ENCODE data around the gene HBG1. TPM values are rescaled to one million over a fixed set of nuclear protein-coding genes. Genes with fewer than 3 reads are reported as not detected.
A peak's percentile ranks its signal among the peaks of the same experiment; 100 is the strongest.

HBG1 gene
- total RNA-seq, 1 experiment from 2014 or later = not detected

DNA sequence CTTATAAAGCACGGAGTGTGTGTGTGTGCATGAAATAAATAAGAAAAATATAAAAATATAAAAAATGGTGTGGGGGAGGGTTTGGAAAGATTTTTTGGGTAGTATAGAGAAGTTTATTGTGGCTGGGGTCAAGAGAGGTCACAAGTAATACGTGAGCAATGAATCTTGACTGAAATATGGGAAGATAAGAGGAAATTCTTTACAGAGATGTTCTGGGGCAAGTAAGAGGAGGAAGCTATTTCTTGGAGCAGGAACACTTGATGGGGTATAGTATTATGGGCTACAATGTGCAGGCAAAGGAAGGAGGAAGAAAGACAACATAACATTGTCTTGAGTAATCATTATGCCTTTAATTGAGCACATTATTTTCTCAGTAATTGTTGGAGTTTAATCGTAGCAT, 17.5 kb downstream of the HBG1 start:
- no peak overlapping the region for H3K4me3 ChIP-seq (ENCODE audit: insufficient read depth, low read depth, low read length)
- no peak for DNase-seq
- H3K36me3 ChIP-seq (replicated peaks; ENCODE audit: control insufficient read depth, insufficient read depth, low read length) = no peaks in the 10 kb centered on the region
- H3K27me3 ChIP-seq (ENCODE audit: control insufficient read depth, insufficient read depth, low read length) = no peaks in the 10 kb centered on the region

DNA sequence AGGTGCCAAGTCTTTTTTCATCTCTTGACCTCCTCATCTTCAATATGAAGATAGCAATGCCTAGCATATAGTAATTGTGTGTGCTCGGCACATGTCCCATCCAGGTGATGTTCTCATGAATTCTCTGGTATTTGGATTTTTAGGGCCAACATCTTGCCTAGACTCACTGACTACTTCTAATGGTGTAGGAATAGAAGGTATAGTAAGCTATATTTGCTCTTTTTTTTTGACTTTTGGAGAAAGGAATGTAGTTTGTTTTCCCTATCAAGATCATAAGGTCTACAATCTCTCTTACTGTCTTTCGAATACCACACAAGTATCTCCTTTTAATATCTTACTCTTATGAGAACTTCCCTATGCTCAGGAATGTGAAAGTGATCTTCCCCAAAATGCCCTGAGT, 18.5 kb downstream of the HBG1 start:
- no peak for DNase-seq
- Histone ChIP-seq H3K36me3 (replicated peaks; ENCODE audit: control insufficient read depth, insufficient read depth, low read length) (no peaks in the 10 kb centered on the region), H3K27me3 (ENCODE audit: control insufficient read depth, insufficient read depth, low read length) (no peaks in the 10 kb centered on the region), H3K4me3 (ENCODE audit: insufficient read depth, low read depth, low read length) (no peak overlapping the region)

DNA sequence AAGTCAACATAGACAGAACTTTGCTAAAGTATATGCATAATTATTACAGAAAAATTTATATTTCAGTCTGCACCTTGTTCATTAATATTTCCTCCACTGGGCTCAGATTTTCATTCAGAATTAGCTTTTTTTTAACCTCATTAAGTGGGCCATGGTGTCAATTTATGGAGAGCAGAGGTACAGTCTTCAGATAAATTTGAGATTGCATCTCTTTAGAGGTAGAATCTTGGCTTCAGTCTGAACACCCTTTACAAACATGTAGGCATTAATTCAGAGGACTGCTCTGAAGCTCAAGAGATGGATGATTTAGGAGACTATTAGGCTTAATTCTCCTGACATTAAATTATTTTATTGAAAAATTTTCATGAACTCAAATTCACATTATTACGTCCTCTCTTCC, 19.4 kb downstream of the HBG1 start:
- DNase-seq = no peak
- no peaks in the 10 kb centered on the region for H3K27me3 ChIP-seq (ENCODE audit: control insufficient read depth, insufficient read depth, low read length)
- H3K36me3 ChIP-seq (replicated peaks; ENCODE audit: control insufficient read depth, insufficient read depth, low read length) = no peaks in the 10 kb centered on the region
- no peak overlapping the region for H3K4me3 ChIP-seq (ENCODE audit: insufficient read depth, low read depth, low read length)

- Histone ChIP-seq H3K4me3 (ENCODE audit: insufficient read depth, low read depth, low read length) (no peak overlapping the region), H3K27me3 (ENCODE audit: control insufficient read depth, insufficient read depth, low read length) (no peaks in the 10 kb centered on the region), H3K36me3 (replicated peaks; ENCODE audit: control insufficient read depth, insufficient read depth, low read length) (no peaks in the 10 kb centered on the region)
- no peak for DNase-seq
Observed at GRCh38 chr11:5229796-5230195, 19.9 kb downstream of the HBG1 start.

DNA sequence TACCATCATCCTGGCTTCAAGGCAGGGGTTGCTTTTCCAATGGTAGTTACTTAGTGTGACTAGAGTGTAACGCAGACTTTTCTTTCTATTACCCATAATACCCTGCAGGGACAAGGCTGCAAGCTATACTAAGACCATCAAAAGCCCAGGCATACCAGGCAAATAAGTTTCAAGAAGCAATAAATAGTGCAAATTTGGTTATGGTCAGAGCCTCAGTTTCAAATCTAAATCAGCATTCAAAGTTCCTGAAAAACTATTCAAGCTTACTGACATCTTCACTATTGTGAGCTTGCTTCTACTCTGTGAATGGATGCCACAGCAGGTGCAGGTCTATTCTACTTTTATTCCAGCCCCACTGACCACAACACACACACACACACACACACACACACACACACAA, 20.3 kb downstream of the HBG1 start:
- H3K36me3 ChIP-seq (replicated peaks; ENCODE audit: control insufficient read depth, insufficient read depth, low read length) = no peaks in the 10 kb centered on the region
- no peaks in the 10 kb centered on the region for H3K27me3 ChIP-seq (ENCODE audit: control insufficient read depth, insufficient read depth, low read length)
- no peak for DNase-seq
- H3K4me3 ChIP-seq (ENCODE audit: insufficient read depth, low read depth, low read length) = no peak overlapping the region

- Histone ChIP-seq H3K27me3 (ENCODE audit: control insufficient read depth, insufficient read depth, low read length) (no peaks in the 10 kb centered on the region), H3K36me3 (replicated peaks; ENCODE audit: control insufficient read depth, insufficient read depth, low read length) (no peaks in the 10 kb centered on the region)
- no peak for DNase-seq
Observed at GRCh38 chr11:5228124-5228523, 21.5 kb downstream of the HBG1 start.

GRCh38 chr11:5227681-5228080, 22.0 kb downstream of the HBG1 start:
- H3K27me3 ChIP-seq (ENCODE audit: control insufficient read depth, insufficient read depth, low read length) = no peaks in the 10 kb centered on the region
- no peak for DNase-seq

More at GRCh38 chr11:5228124-5228523, 21.5 kb downstream of the HBG1 start:
- no peak overlapping the region for H3K4me3 ChIP-seq (ENCODE audit: insufficient read depth, low read depth, low read length)

DNA sequence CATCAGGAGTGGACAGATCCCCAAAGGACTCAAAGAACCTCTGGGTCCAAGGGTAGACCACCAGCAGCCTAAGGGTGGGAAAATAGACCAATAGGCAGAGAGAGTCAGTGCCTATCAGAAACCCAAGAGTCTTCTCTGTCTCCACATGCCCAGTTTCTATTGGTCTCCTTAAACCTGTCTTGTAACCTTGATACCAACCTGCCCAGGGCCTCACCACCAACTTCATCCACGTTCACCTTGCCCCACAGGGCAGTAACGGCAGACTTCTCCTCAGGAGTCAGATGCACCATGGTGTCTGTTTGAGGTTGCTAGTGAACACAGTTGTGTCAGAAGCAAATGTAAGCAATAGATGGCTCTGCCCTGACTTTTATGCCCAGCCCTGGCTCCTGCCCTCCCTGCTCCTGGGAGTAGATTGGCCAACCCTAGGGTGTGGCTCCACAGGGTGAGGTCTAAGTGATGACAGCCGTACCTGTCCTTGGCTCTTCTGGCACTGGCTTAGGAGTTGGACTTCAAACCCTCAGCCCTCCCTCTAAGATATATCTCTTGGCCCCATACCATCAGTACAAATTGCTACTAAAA, 22.8 kb downstream of the HBG1 start, which contains the start of gene HBB:
Gene HBB (minus strand): TSS at position 340 of the 579 bp plus-strand sequence. CDS start 50 bp downstream, at position 290.
- Histone ChIP-seq H3K27me3 (ENCODE audit: control insufficient read depth, insufficient read depth, low read length) (no peaks in the 10 kb centered on the region), H3K4me3 (ENCODE audit: insufficient read depth, low read depth, low read length) (no peak within 1 kb of the TSS), H3K36me3 (replicated peaks; ENCODE audit: control insufficient read depth, insufficient read depth, low read length) (no peaks in the 10 kb centered on the region)
- DNase-seq = no peak

More at GRCh38 chr11:5227681-5228080, 22.0 kb downstream of the HBG1 start:
- H3K4me3 ChIP-seq (ENCODE audit: insufficient read depth, low read depth, low read length) = no peak overlapping the region
- no peaks in the 10 kb centered on the region for H3K36me3 ChIP-seq (replicated peaks; ENCODE audit: control insufficient read depth, insufficient read depth, low read length)

GRCh38 chr11:5225480-5225871, 24.2 kb downstream of the HBG1 start:
- Histone ChIP-seq H3K4me3 (ENCODE audit: insufficient read depth, low read depth, low read length) (no peak overlapping the region), H3K27me3 (ENCODE audit: control insufficient read depth, insufficient read depth, low read length) (no peaks in the 10 kb centered on the region), H3K36me3 (replicated peaks; ENCODE audit: control insufficient read depth, insufficient read depth, low read length) (no peaks in the 10 kb centered on the region)
- no peak for DNase-seq

DNA sequence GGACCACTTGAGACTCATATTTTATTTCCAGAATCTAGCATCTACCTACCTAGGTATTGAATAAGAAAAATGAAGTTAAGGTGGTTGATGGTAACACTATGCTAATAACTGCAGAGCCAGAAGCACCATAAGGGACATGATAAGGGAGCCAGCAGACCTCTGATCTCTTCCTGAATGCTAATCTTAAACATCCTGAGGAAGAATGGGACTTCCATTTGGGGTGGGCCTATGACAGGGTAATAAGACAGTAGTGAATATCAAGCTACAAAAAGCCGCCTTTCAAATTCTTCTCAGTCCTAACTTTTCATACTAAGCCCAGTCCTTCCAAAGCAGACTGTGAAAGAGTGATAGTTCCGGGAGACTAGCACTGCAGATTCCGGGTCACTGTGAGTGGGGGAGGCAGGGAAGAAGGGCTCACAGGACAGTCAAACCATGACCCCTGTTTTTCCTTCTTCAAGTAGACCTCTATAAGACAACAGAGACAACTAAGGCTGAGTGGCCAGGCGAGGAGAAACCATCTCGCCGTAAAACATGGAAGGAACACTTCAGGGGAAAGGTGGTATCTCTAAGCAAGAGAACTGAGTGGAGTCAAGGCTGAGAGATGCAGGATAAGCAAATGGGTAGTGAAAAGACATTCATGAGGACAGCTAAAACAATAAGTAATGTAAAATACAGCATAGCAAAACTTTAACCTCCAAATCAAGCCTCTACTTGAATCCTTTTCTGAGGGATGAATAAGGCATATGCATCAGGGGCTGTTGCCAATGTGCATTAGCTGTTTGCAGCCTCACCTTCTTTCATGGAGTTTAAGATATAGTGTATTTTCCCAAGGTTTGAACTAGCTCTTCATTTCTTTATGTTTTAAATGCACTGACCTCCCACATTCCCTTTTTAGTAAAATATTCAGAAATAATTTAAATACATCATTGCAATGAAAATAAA, 24.8 kb downstream of the HBG1 start:
- Histone ChIP-seq H3K36me3 (replicated peaks; ENCODE audit: control insufficient read depth, insufficient read depth, low read length) (no peaks in the 10 kb centered on the region), H3K27me3 (ENCODE audit: control insufficient read depth, insufficient read depth, low read length) (no peaks in the 10 kb centered on the region), H3K4me3 (ENCODE audit: insufficient read depth, low read depth, low read length) (no peak overlapping the region)
- no peak for DNase-seq

- Histone ChIP-seq H3K4me3 (ENCODE audit: insufficient read depth, low read depth, low read length) (no peak overlapping the region), H3K27me3 (ENCODE audit: control insufficient read depth, insufficient read depth, low read length) (no peaks in the 10 kb centered on the region), H3K36me3 (replicated peaks; ENCODE audit: control insufficient read depth, insufficient read depth, low read length) (no peaks in the 10 kb centered on the region)
- DNase-seq = no peak
Observed at GRCh38 chr11:5223686-5224085, 26.0 kb downstream of the HBG1 start.

GRCh38 chr11:5223146-5223545, 26.5 kb downstream of the HBG1 start:
- Histone ChIP-seq H3K27me3 (ENCODE audit: control insufficient read depth, insufficient read depth, low read length) (no peaks in the 10 kb centered on the region), H3K36me3 (replicated peaks; ENCODE audit: control insufficient read depth, insufficient read depth, low read length) (no peaks in the 10 kb centered on the region), H3K4me3 (ENCODE audit: insufficient read depth, low read depth, low read length) (no peak overlapping the region)
- no peak for DNase-seq

DNA sequence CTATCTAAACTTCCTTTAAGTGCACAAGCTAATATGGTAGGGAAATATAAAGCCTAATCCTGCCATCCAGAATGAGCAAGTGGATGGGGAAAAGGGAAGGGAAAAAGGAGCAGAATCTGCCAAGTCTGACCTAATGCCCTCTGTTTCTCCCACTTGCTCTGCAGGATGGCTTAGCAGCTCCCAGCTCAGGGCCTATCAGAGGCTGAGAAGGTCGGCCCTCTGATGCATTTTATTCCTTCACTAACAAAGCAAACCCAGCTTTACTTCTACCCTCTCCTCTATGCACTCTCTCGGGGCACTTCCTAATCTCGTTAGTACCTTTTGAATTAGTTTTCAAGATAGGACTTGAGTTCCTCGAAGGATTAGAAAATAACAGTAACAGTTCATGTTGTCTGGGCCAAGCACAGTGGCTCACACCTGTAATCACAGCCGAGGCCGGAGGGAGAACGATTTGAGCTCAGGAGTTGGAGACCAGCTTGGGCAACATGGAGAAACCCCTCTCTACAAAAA, 39.2 kb downstream of the HBG1 start:
- Histone ChIP-seq H3K27me3 (ENCODE audit: control insufficient read depth, insufficient read depth, low read length) (no peaks in the 10 kb centered on the region), H3K4me3 (ENCODE audit: insufficient read depth, low read depth, low read length) (no peak overlapping the region), H3K36me3 (replicated peaks; ENCODE audit: control insufficient read depth, insufficient read depth, low read length) (no peaks in the 10 kb centered on the region)
- DNase-seq = no peak

DNA sequence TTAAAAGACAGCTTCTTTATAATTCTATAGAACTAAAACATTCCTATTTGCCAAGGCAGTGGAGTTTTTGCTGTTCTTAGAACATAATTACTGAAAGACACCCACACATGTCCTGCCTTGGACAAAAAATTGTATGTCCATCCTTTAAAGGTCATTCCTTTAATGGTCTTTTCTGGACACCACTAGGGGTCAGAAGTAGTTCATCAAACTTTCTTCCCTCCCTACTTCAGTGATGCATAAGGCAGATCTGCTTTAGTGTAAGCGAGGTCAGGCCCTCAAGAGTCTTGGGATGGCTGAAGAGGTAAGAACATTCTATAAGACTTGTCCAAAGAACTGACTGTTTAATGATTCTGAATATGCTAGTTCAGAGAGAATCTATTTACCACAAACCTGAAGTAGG, 44.9 kb downstream of the HBG1 start:
- no peaks in the 10 kb centered on the region for H3K27me3 ChIP-seq (ENCODE audit: control insufficient read depth, insufficient read depth, low read length)
- H3K4me3 ChIP-seq (ENCODE audit: insufficient read depth, low read depth, low read length) = no peak overlapping the region
- no peaks in the 10 kb centered on the region for H3K36me3 ChIP-seq (replicated peaks; ENCODE audit: control insufficient read depth, insufficient read depth, low read length)
- peak; percentile 42 for DNase-seq

DNA sequence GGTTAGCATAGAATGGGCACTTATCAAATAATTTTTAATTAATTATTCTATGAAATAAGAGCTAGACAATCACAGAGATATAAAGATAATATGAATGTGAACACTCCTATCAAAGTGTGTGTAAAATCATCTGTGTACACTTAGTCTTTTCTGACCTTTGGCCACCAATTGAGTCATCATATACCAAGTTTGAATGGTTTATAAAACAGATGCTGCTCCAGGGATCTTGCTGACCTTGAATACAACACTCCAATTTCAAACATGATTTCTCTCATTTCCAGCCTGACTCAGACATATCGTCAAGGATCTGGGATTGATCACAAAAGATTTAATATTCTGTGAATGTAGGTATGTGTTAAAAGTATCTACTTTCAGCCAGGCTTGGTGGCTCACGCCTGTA, 46.3 kb downstream of the HBG1 start:
- Histone ChIP-seq H3K4me3 (ENCODE audit: insufficient read depth, low read depth, low read length) (no peak overlapping the region), H3K27me3 (ENCODE audit: control insufficient read depth, insufficient read depth, low read length) (no peaks in the 10 kb centered on the region), H3K36me3 (replicated peaks; ENCODE audit: control insufficient read depth, insufficient read depth, low read length) (no peaks in the 10 kb centered on the region)
- DNase-seq = no peak

Data from H7 (cell line).